ENCODE measurements around the gene ENPP1. TPM values are rescaled to one million over a fixed set of nuclear protein-coding genes. Genes with fewer than 3 reads are reported as not detected.

ENPP1 gene
- total and polyA plus RNA-seq, 2 donors (not counting 3 experiments of a cell fraction or from before 2014, with no cell fraction given) = 0.36 to 1.4 TPM

GRCh38 chr6:131763749-131764148 lies 44.1 kb upstream of the ENPP1 start:
- Histone ChIP-seq H3K9me1 (replicated peaks; ENCODE audit: control insufficient read depth, extremely low read depth, insufficient read depth, low read length) (no peaks in the 10 kb centered on the region), H3K27ac (ENCODE audit: insufficient read depth, low read depth, low read length) (no peak overlapping the region)

More at GRCh38 chr6:131763749-131764148, 44.1 kb upstream of the ENPP1 start:
- no peak for DNase-seq (ENCODE audit: low read depth, low spot score)
- CTCF ChIA-PET = no interaction called here
- H4K20me1 ChIP-seq (replicated peaks; ENCODE audit: control insufficient read depth, extremely low read depth, insufficient read depth, low read length) = no peaks in the 10 kb centered on the region
- dilution Hi-C loops (cut with MboI; ENCODE audit: extremely low pct_ligation_motif_present, low sequenced_read_pairs) = no loop called here
- no peaks in the 10 kb centered on the region for H3K36me3 ChIP-seq (ENCODE audit: control insufficient read depth in 2 of 2, extremely low read depth in 1 of 2, insufficient read depth in 2 of 2, low read length in 2 of 2)
- H3K4me1 ChIP-seq (ENCODE audit: control insufficient read depth, extremely low read depth, insufficient read depth, low read length) = no peaks in the 10 kb centered on the region
- no peaks in the 10 kb centered on the region for H3K9me3 ChIP-seq (replicated peaks; ENCODE audit: control insufficient read depth, insufficient read depth, low read length)
- peaks cover 2 to 3% of the 10 kb centered on the region in 2 experiments for H3K27me3 ChIP-seq (ENCODE audit: control insufficient read depth in 2 of 2, insufficient read depth in 2 of 2, low read length in 2 of 2)
- POLR2A ChIA-PET = no interaction called here
- H3K79me2 ChIP-seq (ENCODE audit: control insufficient read depth, insufficient read depth, low read length) = no peaks in the 10 kb centered on the region
- no peak for TF ChIP-seq MAX (IDR thresholded peaks at IDR 0.05; ENCODE audit: insufficient read depth, insufficient read length)
- no peak for TF ChIP-seq EZH2 (IDR thresholded peaks at IDR 0.05; ENCODE audit: borderline replicate concordance, low read depth, low read length, severe bottlenecking)
- no peak for TF ChIP-seq JUN (IDR thresholded peaks at IDR 0.05; ENCODE audit: borderline replicate concordance, insufficient read depth, insufficient read length, low read depth)
- no peak for TF ChIP-seq GATA2 (IDR thresholded peaks at IDR 0.05; ENCODE audit: insufficient read depth, insufficient read length, low read depth, low read length)
- TF ChIP-seq CTCF (IDR thresholded peaks at IDR 0.05; ENCODE audit: extremely low read depth in 1 of 2, insufficient read depth in 1 of 2, low read depth in 1 of 2, low read length in 2 of 2) = no peak
- no peak for TF ChIP-seq POLR2A (IDR thresholded peaks at IDR 0.05; ENCODE audit: low read depth, low read length)
- no peak for TF ChIP-seq MYC (IDR thresholded peaks at IDR 0.05; ENCODE audit: low read depth, low read length)
- no peak for TF ChIP-seq POLR2AphosphoS5 (IDR thresholded peaks at IDR 0.05; ENCODE audit: insufficient read depth, low read depth, low read length)
- TF ChIP-seq FOS (IDR thresholded peaks at IDR 0.05; ENCODE audit: borderline replicate concordance, insufficient read depth, low read length) = no peak
- no peak overlapping the region for H2AFZ ChIP-seq (ENCODE audit: low read depth, low read length)
- H3K9ac ChIP-seq (replicated peaks; ENCODE audit: extremely low read depth, insufficient read depth, low read length) = no peak overlapping the region
- intact Hi-C loops (cut with micrococcal nuclease) = no loop called here
- FAIRE-seq = no peak
- BruUV-seq (replicated peaks) = no TSS peak
- H3K4me2 ChIP-seq (ENCODE audit: insufficient read depth, low read length) = no peak overlapping the region
- H3K4me3 ChIP-seq (replicated peaks in 1 of 3; ENCODE audit: insufficient read depth in 1 of 3, low read depth in 1 of 3, low read length in 3 of 3) = no peak overlapping the region
